ENCODE data around the gene CCSER1.

The CCSER1 gene

DNA sequence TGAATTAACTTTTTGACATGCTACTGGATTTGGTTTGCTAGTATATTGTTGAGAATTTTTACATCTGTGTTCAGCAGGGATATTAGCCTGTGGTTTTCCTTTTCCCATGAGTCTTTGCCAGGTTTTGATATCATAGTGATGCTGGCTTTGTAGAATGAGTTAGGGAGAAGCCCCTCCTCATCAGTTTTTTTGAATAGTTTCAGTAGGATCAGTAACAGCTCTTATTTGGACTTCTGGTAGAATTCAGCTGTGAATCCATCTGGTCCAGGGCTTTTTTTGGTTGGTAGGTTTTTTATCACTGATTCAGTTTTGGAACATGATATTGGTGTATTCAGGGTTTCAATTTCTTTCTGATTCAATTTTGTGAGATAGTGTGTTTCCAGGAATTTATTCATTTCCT is 1386.1 kb downstream of the CCSER1 start:
- Histone ChIP-seq H3K9me3 (replicated peaks; ENCODE audit: low read length) (no peaks in the 10 kb centered on the region), H3K9ac (ENCODE audit: low read depth, low read length) (no peak overlapping the region)

DNA sequence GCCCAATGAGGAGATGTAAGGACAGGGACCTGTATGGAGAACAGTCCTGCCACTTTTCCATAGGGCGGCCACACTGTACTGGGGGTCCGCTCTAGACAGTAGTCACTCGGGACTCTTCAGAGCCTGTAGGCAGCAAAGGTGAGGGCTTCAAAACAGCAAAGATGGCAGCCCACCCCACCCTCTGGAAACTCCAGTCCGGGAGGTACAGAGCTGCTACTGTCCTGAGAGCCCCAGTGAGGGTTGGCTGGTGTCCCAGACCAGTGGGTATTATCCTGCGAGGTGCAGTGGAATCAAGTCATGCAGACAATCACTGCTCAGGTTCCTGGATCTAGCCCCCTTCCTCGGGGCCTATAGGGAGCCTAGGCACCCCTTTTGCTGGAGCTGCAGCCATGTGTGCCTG is 1392.0 kb downstream of the CCSER1 start:
- Histone ChIP-seq H3K4me1 (ENCODE audit: control insufficient read depth, insufficient read depth, low read length) (no peaks in the 10 kb centered on the region), H3K27me3 (ENCODE audit: control insufficient read depth, insufficient read depth, low read length) (no peaks in the 10 kb centered on the region), H3K9me3 (replicated peaks; ENCODE audit: low read length) (no peaks in the 10 kb centered on the region), H3K4me2 (ENCODE audit: low read length) (no peak overlapping the region), H3K4me3 (ENCODE audit: low read length) (no peak overlapping the region), H3K36me3 (ENCODE audit: insufficient read depth, low read length) (no peaks in the 10 kb centered on the region), H3K9ac (ENCODE audit: low read depth, low read length) (no peak overlapping the region)

More for the DNA sequence above, 1386.1 kb downstream of the CCSER1 start:
- Histone ChIP-seq H3K4me1 (ENCODE audit: control insufficient read depth, insufficient read depth, low read length) (no peaks in the 10 kb centered on the region), H3K4me2 (ENCODE audit: low read length) (no peak overlapping the region), H3K36me3 (ENCODE audit: insufficient read depth, low read length) (no peaks in the 10 kb centered on the region), H3K27me3 (ENCODE audit: control insufficient read depth, insufficient read depth, low read length) (no peaks in the 10 kb centered on the region), H3K4me3 (ENCODE audit: low read length) (no peak overlapping the region)

DNA sequence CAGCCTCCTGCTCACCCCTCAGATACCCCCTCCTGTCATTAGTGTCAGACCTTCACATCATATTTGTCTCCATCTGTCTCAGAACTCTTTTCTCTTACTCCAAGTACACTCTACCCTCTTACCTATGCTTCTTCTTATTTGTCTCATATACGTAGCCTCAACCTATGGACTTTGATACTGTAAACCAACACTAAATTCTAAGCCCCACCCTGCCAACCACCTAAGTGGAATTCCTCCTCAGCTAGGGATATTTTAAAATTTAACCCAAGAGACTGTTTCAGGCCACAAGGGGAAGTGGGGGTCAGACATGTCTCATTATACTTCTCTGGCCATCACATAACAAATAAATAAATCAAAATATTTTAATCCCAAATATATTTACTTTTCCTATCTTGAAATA is 1398.4 kb downstream of the CCSER1 start:
- H3K4me3 ChIP-seq (ENCODE audit: low read length), result no peak overlapping the region
- H3K4me1 ChIP-seq (ENCODE audit: control insufficient read depth, insufficient read depth, low read length), result no peaks in the 10 kb centered on the region
- no peak overlapping the region for H3K9ac ChIP-seq (ENCODE audit: low read depth, low read length)
- no peak overlapping the region for H3K4me2 ChIP-seq (ENCODE audit: low read length)
- no peaks in the 10 kb centered on the region for H3K36me3 ChIP-seq (ENCODE audit: insufficient read depth, low read length)
- no peaks in the 10 kb centered on the region for H3K27me3 ChIP-seq (ENCODE audit: control insufficient read depth, insufficient read depth, low read length)
- H3K9me3 ChIP-seq (replicated peaks; ENCODE audit: low read length), result no peaks in the 10 kb centered on the region

DNA sequence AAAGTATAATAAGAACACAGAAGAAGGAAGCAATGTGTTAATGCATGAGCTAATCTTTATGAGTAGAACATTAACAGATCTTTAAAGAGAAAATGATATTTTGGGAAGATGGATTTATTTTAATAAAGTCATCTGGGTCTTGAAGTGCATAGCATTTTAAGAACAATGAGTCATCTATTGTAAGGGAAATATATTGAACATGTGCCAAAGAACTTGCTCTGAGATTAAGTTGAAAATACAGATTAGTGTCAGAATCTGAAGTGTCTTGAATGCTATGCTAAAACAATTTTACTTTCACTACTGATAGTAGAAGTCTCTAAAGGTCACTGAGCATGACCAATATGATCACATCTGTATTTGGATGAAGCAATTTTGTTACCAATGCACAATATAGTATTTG is 1399.9 kb downstream of the CCSER1 start:
- H3K27me3 ChIP-seq (ENCODE audit: control insufficient read depth, insufficient read depth, low read length), result no peaks in the 10 kb centered on the region
- H3K4me3 ChIP-seq (ENCODE audit: low read length), result no peak overlapping the region
- no peaks in the 10 kb centered on the region for H3K36me3 ChIP-seq (ENCODE audit: insufficient read depth, low read length)
- no peak overlapping the region for H3K4me2 ChIP-seq (ENCODE audit: low read length)
- H3K9me3 ChIP-seq (replicated peaks; ENCODE audit: low read length), result no peaks in the 10 kb centered on the region
- H3K4me1 ChIP-seq (ENCODE audit: control insufficient read depth, insufficient read depth, low read length), result no peaks in the 10 kb centered on the region
- H3K9ac ChIP-seq (ENCODE audit: low read depth, low read length), result no peak overlapping the region

DNA sequence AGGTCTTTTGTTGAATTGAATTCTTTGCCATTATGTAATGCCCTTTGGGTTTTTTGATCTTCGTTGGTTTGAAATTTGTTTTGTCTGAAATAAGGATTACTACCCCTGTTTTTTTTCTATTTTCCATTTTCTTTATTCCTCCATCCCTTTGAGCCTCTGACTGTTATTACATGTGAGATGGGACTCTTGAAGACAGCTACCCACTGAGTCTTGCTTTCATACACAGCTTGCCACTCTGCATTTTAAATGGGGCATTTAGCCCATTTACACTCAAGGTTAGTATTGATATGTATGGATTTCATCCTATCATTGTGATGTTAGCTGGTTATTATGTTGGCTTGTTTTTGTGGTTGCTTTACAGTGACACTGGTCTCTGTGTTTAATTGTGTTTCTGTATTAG is 1440.4 kb downstream of the CCSER1 start:
- Histone ChIP-seq H3K4me1 (ENCODE audit: control insufficient read depth, insufficient read depth, low read length) (no peaks in the 10 kb centered on the region), H3K4me2 (ENCODE audit: low read length) (no peak overlapping the region), H3K9ac (ENCODE audit: low read depth, low read length) (no peak overlapping the region), H3K4me3 (ENCODE audit: low read length) (no peak overlapping the region), H3K27me3 (ENCODE audit: control insufficient read depth, insufficient read depth, low read length) (no peaks in the 10 kb centered on the region), H3K36me3 (ENCODE audit: insufficient read depth, low read length) (no peaks in the 10 kb centered on the region), H3K9me3 (replicated peaks; ENCODE audit: low read length) (peaks cover 6% of the 10 kb centered on the region)

DNA sequence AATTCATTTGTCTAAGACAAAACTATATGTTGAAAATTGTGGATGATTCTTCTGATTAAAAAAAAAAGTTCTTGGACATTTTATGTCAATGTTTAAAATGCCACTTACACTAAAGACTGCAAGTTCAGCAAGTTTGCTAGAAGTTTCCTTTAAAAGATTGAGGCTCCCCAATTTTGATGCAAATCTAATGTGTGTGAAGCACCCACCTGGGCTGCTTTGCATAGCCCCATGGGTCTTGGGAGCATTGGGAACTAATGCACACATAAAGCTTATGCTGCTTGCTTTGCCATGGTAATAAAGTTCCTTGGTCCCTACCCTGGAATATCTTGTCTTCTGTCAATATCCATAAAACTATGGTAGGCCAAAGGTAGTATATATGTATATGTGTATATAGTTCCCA is 1450.7 kb downstream of the CCSER1 start:
- H3K9ac ChIP-seq (ENCODE audit: low read depth, low read length), result no peak overlapping the region
- H3K36me3 ChIP-seq (ENCODE audit: insufficient read depth, low read length), result no peaks in the 10 kb centered on the region
- no peaks in the 10 kb centered on the region for H3K4me1 ChIP-seq (ENCODE audit: control insufficient read depth, insufficient read depth, low read length)
- H3K4me2 ChIP-seq (ENCODE audit: low read length), result no peak overlapping the region
- H3K4me3 ChIP-seq (ENCODE audit: low read length), result no peak overlapping the region
- no peaks in the 10 kb centered on the region for H3K27me3 ChIP-seq (ENCODE audit: control insufficient read depth, insufficient read depth, low read length)
- no peaks in the 10 kb centered on the region for H3K9me3 ChIP-seq (replicated peaks; ENCODE audit: low read length)

DNA sequence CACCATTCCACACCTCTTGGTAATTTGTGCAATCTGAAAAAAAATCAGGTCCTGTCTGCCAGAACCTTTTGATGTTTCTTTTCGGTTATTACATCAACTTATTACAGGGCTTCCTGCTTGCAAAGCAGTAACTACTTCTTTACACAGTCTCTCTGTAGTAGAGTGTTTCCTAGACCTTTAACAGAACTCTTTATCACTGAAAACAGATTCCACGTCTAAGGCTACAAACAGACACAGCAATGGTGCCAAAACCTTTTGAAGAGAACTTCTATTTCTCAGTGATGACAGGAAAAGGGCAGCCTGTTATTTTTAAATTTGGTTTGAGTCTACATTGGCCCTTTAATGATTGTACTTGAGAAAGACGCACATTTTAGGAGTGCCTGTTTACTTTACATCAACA is 1463.1 kb downstream of the CCSER1 start:
- Histone ChIP-seq H3K4me2 (ENCODE audit: low read length) (no peak overlapping the region), H3K36me3 (ENCODE audit: insufficient read depth, low read length) (no peaks in the 10 kb centered on the region), H3K9ac (ENCODE audit: low read depth, low read length) (no peak overlapping the region), H3K27me3 (ENCODE audit: control insufficient read depth, insufficient read depth, low read length) (no peaks in the 10 kb centered on the region), H3K4me1 (ENCODE audit: control insufficient read depth, insufficient read depth, low read length) (no peaks in the 10 kb centered on the region), H3K4me3 (ENCODE audit: low read length) (no peak overlapping the region), H3K9me3 (replicated peaks; ENCODE audit: low read length) (peaks cover 4% of the 10 kb centered on the region)

DNA sequence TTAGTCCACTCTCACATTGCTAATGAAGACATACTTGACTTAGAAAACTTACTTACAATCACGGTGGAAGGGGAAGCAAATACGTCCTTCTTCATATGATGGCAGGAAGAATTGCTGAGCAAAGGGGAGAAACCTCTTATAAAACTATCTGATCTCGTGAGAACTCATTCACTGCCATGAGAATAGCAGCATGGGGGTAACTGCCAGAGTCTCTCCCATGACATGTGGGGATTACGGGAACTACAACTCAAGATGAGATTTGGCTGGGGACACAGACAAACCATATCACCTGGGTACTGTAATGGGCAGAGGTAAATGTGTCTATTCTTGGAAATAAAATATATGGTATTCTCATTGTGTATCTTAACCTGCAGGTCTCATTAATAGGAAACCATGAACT is 1464.9 kb downstream of the CCSER1 start:
- H3K9ac ChIP-seq (ENCODE audit: low read depth, low read length), result no peak overlapping the region
- peaks cover 4% of the 10 kb centered on the region for H3K9me3 ChIP-seq (replicated peaks; ENCODE audit: low read length)
- no peaks in the 10 kb centered on the region for H3K27me3 ChIP-seq (ENCODE audit: control insufficient read depth, insufficient read depth, low read length)
- no peak overlapping the region for H3K4me2 ChIP-seq (ENCODE audit: low read length)
- H3K36me3 ChIP-seq (ENCODE audit: insufficient read depth, low read length), result no peaks in the 10 kb centered on the region
- H3K4me3 ChIP-seq (ENCODE audit: low read length), result no peak overlapping the region
- no peaks in the 10 kb centered on the region for H3K4me1 ChIP-seq (ENCODE audit: control insufficient read depth, insufficient read depth, low read length)

DNA sequence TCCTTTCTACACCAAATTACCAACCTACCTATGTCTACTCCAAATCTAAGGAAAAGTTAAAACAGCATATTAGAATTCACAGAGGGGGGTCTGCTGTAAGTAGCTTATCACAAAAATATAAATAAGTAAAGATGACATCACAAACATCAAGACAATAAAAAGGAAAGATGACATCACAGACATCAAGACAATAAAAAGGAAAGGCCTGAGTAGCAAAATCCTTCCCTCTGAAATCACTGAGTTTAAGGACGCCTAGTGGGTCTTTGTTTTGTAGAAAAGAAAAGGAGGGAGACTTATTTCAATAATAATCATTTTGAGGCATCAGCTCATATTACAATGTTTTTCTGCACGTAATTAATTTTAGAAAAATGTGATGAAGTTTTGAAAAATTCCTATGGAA is 1469.5 kb downstream of the CCSER1 start:
- H3K4me3 ChIP-seq (ENCODE audit: low read length), result no peak overlapping the region
- no peaks in the 10 kb centered on the region for H3K36me3 ChIP-seq (ENCODE audit: insufficient read depth, low read length)
- H3K27me3 ChIP-seq (ENCODE audit: control insufficient read depth, insufficient read depth, low read length), result no peaks in the 10 kb centered on the region
- H3K4me1 ChIP-seq (ENCODE audit: control insufficient read depth, insufficient read depth, low read length), result no peaks in the 10 kb centered on the region
- peaks cover 2% of the 10 kb centered on the region for H3K9me3 ChIP-seq (replicated peaks; ENCODE audit: low read length)
- no peak overlapping the region for H3K4me2 ChIP-seq (ENCODE audit: low read length)
- H3K9ac ChIP-seq (ENCODE audit: low read depth, low read length), result no peak overlapping the region

DNA sequence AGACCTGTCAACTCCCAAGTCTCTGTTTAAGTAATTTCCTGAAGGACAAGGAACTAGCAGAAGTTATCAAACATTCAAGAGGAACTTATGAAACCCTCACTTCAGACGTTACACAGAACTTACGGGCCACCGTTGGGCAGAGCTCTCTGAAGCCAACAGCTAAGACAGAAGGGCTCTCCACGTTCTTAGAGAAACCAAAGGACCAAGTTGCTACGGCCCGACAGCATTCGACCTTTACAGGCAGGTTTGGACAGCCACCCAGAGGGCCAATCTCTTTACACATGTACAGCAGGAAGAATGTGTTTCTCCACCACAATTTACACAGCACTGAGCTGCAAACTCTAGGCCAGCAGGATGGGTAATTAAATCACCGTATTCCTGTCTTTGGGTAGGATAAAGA is 1471.5 kb downstream of the CCSER1 start:
- no peak overlapping the region for H3K9ac ChIP-seq (ENCODE audit: low read depth, low read length)
- H3K4me1 ChIP-seq (ENCODE audit: control insufficient read depth, insufficient read depth, low read length), result no peaks in the 10 kb centered on the region
- H3K4me2 ChIP-seq (ENCODE audit: low read length), result no peak overlapping the region
- H3K27me3 ChIP-seq (ENCODE audit: control insufficient read depth, insufficient read depth, low read length), result no peaks in the 10 kb centered on the region
- H3K9me3 ChIP-seq (replicated peaks; ENCODE audit: low read length), result no peaks in the 10 kb centered on the region
- H3K36me3 ChIP-seq (ENCODE audit: insufficient read depth, low read length), result no peaks in the 10 kb centered on the region
- H3K4me3 ChIP-seq (ENCODE audit: low read length), result no peak overlapping the region

DNA sequence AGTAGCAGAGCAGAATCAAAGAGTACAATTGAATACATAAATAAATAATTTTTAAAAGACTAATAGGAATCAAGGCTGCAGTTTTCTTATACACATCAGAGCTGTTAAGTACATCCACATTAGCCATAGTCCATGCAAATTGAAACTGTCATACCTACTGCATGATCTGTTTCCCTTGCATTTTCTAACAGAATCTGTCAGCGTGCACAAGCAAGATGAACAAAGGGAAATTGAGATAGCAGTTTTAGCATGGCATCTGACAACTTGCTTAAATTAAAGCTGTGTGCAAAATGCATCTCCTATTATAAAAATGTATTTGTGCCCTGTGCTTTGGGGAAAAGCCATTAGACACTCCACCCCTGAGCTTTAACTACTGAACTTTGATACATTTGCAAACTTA is 1473.1 kb downstream of the CCSER1 start:
- Histone ChIP-seq H3K9ac (ENCODE audit: low read depth, low read length) (no peak overlapping the region), H3K27me3 (ENCODE audit: control insufficient read depth, insufficient read depth, low read length) (no peaks in the 10 kb centered on the region), H3K4me1 (ENCODE audit: control insufficient read depth, insufficient read depth, low read length) (no peaks in the 10 kb centered on the region), H3K36me3 (ENCODE audit: insufficient read depth, low read length) (no peaks in the 10 kb centered on the region), H3K4me3 (ENCODE audit: low read length) (no peak overlapping the region), H3K4me2 (ENCODE audit: low read length) (no peak overlapping the region), H3K9me3 (replicated peaks; ENCODE audit: low read length) (no peaks in the 10 kb centered on the region)

DNA sequence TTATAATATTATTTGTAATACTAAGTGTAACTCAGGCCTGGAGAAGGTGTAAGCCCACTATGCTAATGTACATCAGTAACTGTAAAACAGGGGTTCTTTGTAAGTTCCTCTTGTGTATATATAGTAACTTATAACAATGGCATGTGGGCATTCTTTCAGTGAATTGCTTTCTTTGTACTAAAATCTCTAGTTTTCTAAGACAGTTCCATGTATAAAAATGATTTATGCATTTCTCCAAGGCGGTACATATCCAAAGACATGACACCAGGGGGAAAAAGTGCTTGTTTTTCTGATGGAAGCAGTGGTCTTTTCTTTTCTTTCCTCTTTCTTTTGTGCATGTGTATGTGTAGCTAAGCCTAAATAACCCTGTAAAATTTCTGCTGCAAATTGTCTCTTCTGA is 1474.2 kb downstream of the CCSER1 start:
- Histone ChIP-seq H3K4me3 (ENCODE audit: low read length) (no peak overlapping the region), H3K4me2 (ENCODE audit: low read length) (no peak overlapping the region), H3K9ac (ENCODE audit: low read depth, low read length) (no peak overlapping the region), H3K36me3 (ENCODE audit: insufficient read depth, low read length) (no peaks in the 10 kb centered on the region), H3K27me3 (ENCODE audit: control insufficient read depth, insufficient read depth, low read length) (no peaks in the 10 kb centered on the region), H3K9me3 (replicated peaks; ENCODE audit: low read length) (no peaks in the 10 kb centered on the region), H3K4me1 (ENCODE audit: control insufficient read depth, insufficient read depth, low read length) (no peaks in the 10 kb centered on the region)
